NK-92 (cell line): Measurements from ENCODE around the gene ZNF185.

Source experiments
- DNase-seq: peaks from one replicate; lab custom pipeline; 2025; ENCODE audit not compliant: unreplicated experiment; lab: John Stamatoyannopoulos, UW

Gene ZNF185

GRCh38 chrX:152915541-152916241 lies 17.8 kb downstream of the ZNF185 start:
- no peak for DNase-seq

- DNase-seq: no peak
Observed at GRCh38 chrX:152917656-152918579, 20.1 kb downstream of the ZNF185 start.

GRCh38 chrX:152918707-152919106 lies 20.8 kb downstream of the ZNF185 start:
- no peak for DNase-seq

- no peak for DNase-seq
Observed at GRCh38 chrX:152923599-152923998, 25.7 kb downstream of the ZNF185 start.

GRCh38 chrX:152925835-152926234 lies 28.0 kb downstream of the ZNF185 start:
- no peak for DNase-seq

- DNase-seq: no peak
Observed at GRCh38 chrX:152926279-152926678, 28.4 kb downstream of the ZNF185 start.

- DNase-seq: no peak
Observed at GRCh38 chrX:152926923-152927322, 29.1 kb downstream of the ZNF185 start.

GRCh38 chrX:152927858-152928760 lies 30.2 kb downstream of the ZNF185 start:
- no peak for DNase-seq

GRCh38 chrX:152928761-152929400 lies 31.0 kb downstream of the ZNF185 start:
- no peak for DNase-seq

- DNase-seq: no peak
Observed at GRCh38 chrX:152929898-152930297, 32.0 kb downstream of the ZNF185 start.

GRCh38 chrX:152930516-152930915 lies 32.6 kb downstream of the ZNF185 start:
- no peak for DNase-seq

GRCh38 chrX:152932144-152932543 lies 34.3 kb downstream of the ZNF185 start:
- DNase-seq: no peak

GRCh38 chrX:152932598-152933175 lies 34.8 kb downstream of the ZNF185 start:
- DNase-seq: no peak

GRCh38 chrX:152936306-152936705 lies 38.4 kb downstream of the ZNF185 start:
- no peak for DNase-seq

GRCh38 chrX:152937236-152937635 lies 39.4 kb downstream of the ZNF185 start:
- no peak for DNase-seq

- DNase-seq: peak; percentile 28
Observed at GRCh38 chrX:152941328-152942076, 43.6 kb downstream of the ZNF185 start.

- DNase-seq: no peak
Observed at GRCh38 chrX:152942077-152942442, 44.2 kb downstream of the ZNF185 start.

- no peak for DNase-seq
Observed at GRCh38 chrX:152943826-152944225, 46.0 kb downstream of the ZNF185 start.
